Mesendoderm (in vitro differentiated cells): Measurements from ENCODE around the gene PNLDC1.

ENCODE experiments used
- DNase-seq: peaks from one replicate; pipeline ENCODE4 v3.0.0; 2013
- H2AK5ac ChIP-seq: 2 replicates; pipeline ENCODE4 v1.6.1; 2013; ENCODE audit warnings: low read length, inconsistent platforms
- H2BK120ac ChIP-seq: 2 replicates; pipeline ENCODE4 v1.6.1; 2013; ENCODE audit warnings: low read depth, mild to moderate bottlenecking, low read length, moderate library complexity, mixed read lengths
- H2BK15ac ChIP-seq: replicated peaks from 2 replicates; pipeline ENCODE4 v1.6.1; 2013; ENCODE audit warnings: low read depth, mild to moderate bottlenecking, moderate library complexity
- H2BK5ac ChIP-seq: 2 replicates; pipeline ENCODE4 v1.6.1; 2013; ENCODE audit warnings: low read length, inconsistent platforms
- H3K18ac ChIP-seq: 2 replicates; pipeline ENCODE4 v1.6.1; 2013; ENCODE audit warnings: mild to moderate bottlenecking, low read length, mixed read lengths
- H3K23ac ChIP-seq: one replicate; pipeline ENCODE4 v1.6.1; 2013; ENCODE audit warnings: low read length
- H3K27ac ChIP-seq: 2 replicates; pipeline ENCODE4 v1.5.1; 2013; ENCODE audit warnings: low read depth, mild to moderate bottlenecking, inconsistent platforms, low read length, moderate library complexity
- H3K27me3 ChIP-seq: 2 replicates; pipeline ENCODE4 v1.6.1; 2013; ENCODE audit warnings: low read length, control low read depth, mild to moderate bottlenecking, inconsistent platforms; ENCODE audit not compliant: insufficient read depth, poor library complexity
- H3K36me3 ChIP-seq: 2 replicates; pipeline ENCODE4 v1.6.1; 2013; ENCODE audit warnings: low read length, inconsistent platforms; ENCODE audit not compliant: control insufficient read depth, insufficient read depth
- H3K4ac ChIP-seq: one replicate; pipeline ENCODE4 v1.6.1; 2013; ENCODE audit warnings: low read depth, mild to moderate bottlenecking, low read length, moderate library complexity
- H3K4me1 ChIP-seq: 2 replicates; pipeline ENCODE4 v1.6.1; 2013; ENCODE audit warnings: low read depth, low read length, inconsistent platforms; ENCODE audit not compliant: control insufficient read depth
- H3K4me2 ChIP-seq: 2 replicates; pipeline ENCODE4 v1.6.1; 2013; ENCODE audit warnings: low read length
- H3K4me3 ChIP-seq: 2 replicates; pipeline ENCODE4 v1.5.1; 2013; ENCODE audit warnings: mild to moderate bottlenecking, low read length
- H3K56ac ChIP-seq: one replicate; pipeline ENCODE4 v1.6.1; 2013; ENCODE audit warnings: low read length
- H3K79me1 ChIP-seq: 2 replicates; pipeline ENCODE4 v1.6.1; 2013; ENCODE audit warnings: low read length, inconsistent platforms
- H3K79me2 ChIP-seq: 2 replicates; pipeline ENCODE4 v1.6.1; 2013; ENCODE audit warnings: mild to moderate bottlenecking, low read length; ENCODE audit not compliant: control insufficient read depth, insufficient read depth
- H3K9ac ChIP-seq: 2 replicates; pipeline ENCODE4 v1.6.1; 2013; ENCODE audit warnings: low read length, inconsistent platforms
- H4K5ac ChIP-seq: one replicate; pipeline ENCODE4 v1.6.1; 2013; ENCODE audit warnings: low read length
- H4K8ac ChIP-seq: one replicate; pipeline ENCODE4 v1.6.1; 2013; ENCODE audit warnings: low read depth, mild to moderate bottlenecking, control low read depth, low read length, moderate library complexity
- WGBS: extraction: QIAGEN DNeasy Blood & Tissue Kit; methylation state at CpG from one replicate; pipeline ENCODE4 v1.1.7; 2013; ENCODE audit warnings: low lambda C conversion rate, missing lambda C conversion rate; ENCODE audit not compliant: insufficient coverage; ENCODE audit errors: extremely low coverage; 5-methylcytosine and 5-hydroxymethylcytosine counted together

The PNLDC1 gene

DNA sequence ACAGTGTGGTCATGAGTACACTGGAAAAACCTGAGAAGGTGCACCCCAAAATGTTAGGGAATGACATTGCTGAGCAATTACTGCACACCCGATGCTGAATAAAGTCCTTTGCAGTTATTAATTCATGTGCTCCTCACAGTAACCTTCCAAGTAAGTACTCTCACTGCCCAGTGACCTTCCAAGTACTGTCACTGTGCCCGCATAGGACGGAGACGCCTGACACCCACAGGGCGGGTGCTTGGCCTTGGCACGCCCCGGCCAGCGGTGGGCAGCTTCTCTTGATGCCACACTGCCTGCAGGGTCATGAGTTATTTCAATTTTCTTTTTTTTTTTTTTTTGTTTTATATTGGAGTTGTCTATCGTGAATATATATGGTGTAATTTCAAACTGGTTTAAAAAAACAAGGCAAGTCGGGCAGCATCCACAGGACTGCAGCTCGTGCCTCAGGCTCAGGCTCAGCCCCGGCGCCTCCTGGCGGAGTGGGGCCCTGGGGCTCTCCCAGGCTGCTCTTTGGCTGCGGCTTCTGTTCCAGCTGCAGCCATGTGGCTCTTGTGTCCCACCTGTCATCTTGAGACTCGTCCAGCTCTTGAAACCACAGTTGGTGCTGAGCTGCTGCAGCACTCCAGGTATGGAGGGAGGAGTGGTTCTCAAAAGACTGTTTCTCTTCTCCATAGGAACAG, 27.0 kb downstream of the PNLDC1 start:
- Histone ChIP-seq H3K56ac (no peak overlapping the region), H2AK5ac (no peak overlapping the region), H3K27ac (no peak overlapping the region), H3K36me3 (no peaks in the 10 kb centered on the region), H3K79me1 (no peaks in the 10 kb centered on the region), H2BK5ac (no peak overlapping the region), H2BK15ac (no peak overlapping the region), H3K18ac (no peak overlapping the region), H4K8ac (no peak overlapping the region), H3K4ac (no peak overlapping the region), H3K79me2 (no peaks in the 10 kb centered on the region), H3K4me3 (no peak overlapping the region), H3K4me2 (no peak overlapping the region), H3K23ac (no peak overlapping the region), H2BK120ac (no peak overlapping the region), H4K5ac (no peak overlapping the region), H3K9ac (no peak overlapping the region), H3K27me3 (no peaks in the 10 kb centered on the region), H3K4me1 (no peaks in the 10 kb centered on the region)
- DNase-seq: no peak
- no CpG with 5 or more reads among the region's 16 CpGs for WGBS

DNA sequence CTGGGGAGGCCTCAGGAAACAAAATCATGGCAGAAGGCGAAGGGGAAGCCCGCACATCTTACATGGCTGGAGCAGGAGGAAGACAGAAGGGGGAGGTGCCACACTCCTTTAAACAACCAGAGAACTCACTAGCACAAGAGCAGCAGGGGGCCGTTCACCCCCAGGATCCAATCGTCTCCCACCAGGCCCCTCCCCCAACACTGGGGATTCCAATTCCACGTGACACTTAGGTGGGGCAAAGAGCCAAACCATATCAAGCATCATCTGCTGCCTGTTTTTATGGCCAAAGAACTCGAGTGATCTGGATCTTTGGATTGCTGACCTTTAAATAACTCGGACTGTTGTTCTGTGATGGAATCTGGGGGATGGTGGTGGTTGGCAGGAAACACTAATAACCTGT, 28.0 kb downstream of the PNLDC1 start:
- no peak overlapping the region for H2BK5ac ChIP-seq
- no peak overlapping the region for H2BK15ac ChIP-seq
- WGBS: no CpG with 5 or more reads among the region's 7 CpGs

DNA sequence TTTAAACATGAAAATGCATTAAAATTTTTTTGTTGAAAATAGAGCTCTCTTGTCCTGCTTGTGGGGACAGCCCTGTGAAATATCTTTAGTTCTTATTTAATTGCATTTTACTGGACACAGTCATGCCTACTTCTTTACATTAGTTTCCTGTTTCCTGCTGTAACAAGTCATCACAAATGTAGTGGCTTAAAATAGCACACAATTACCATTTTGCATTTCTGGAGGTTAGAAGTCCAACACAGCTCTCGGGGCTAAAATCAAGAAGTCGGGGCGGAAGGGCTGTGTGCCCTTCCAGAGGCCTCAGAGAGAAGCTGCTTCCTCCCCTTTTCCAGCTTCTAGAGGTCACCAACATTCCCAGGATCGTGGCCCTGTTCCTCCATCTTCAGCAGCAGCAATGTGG, 29.4 kb downstream of the PNLDC1 start:
- Histone ChIP-seq H3K4me2 (no peak overlapping the region), H2BK15ac (no peak overlapping the region), H3K4me1 (no peaks in the 10 kb centered on the region), H3K4ac (no peak overlapping the region), H2BK120ac (no peak overlapping the region), H4K8ac (no peak overlapping the region), H3K18ac (no peak overlapping the region), H3K23ac (no peak overlapping the region), H3K79me1 (no peaks in the 10 kb centered on the region), H3K27ac (no peak overlapping the region), H3K36me3 (no peaks in the 10 kb centered on the region), H4K5ac (no peak overlapping the region), H3K79me2 (no peaks in the 10 kb centered on the region), H3K56ac (no peak overlapping the region), H2BK5ac (no peak overlapping the region), H3K9ac (no peak overlapping the region), H3K4me3 (no peak overlapping the region), H3K27me3 (no peaks in the 10 kb centered on the region), H2AK5ac (no peak overlapping the region)
- no peak for DNase-seq
- no CpG with 5 or more reads among the region's 4 CpGs for WGBS

More for the DNA sequence above, 28.0 kb downstream of the PNLDC1 start:
- H3K4me2 ChIP-seq: no peak overlapping the region
- no peaks in the 10 kb centered on the region for H3K27me3 ChIP-seq
- no peak overlapping the region for H2BK120ac ChIP-seq
- no peak overlapping the region for H4K5ac ChIP-seq
- H3K56ac ChIP-seq: no peak overlapping the region
- H3K36me3 ChIP-seq: no peaks in the 10 kb centered on the region
- no peak overlapping the region for H3K9ac ChIP-seq
- no peak overlapping the region for H3K27ac ChIP-seq
- H3K18ac ChIP-seq: no peak overlapping the region
- DNase-seq: no peak
- H3K79me2 ChIP-seq: no peaks in the 10 kb centered on the region
- H3K4me3 ChIP-seq: no peak overlapping the region
- H3K4me1 ChIP-seq: no peaks in the 10 kb centered on the region
- H2AK5ac ChIP-seq: no peak overlapping the region
- H3K4ac ChIP-seq: no peak overlapping the region
- H4K8ac ChIP-seq: no peak overlapping the region
- H3K23ac ChIP-seq: peak overlapping the region; percentile 24
- H3K79me1 ChIP-seq: no peaks in the 10 kb centered on the region

DNA sequence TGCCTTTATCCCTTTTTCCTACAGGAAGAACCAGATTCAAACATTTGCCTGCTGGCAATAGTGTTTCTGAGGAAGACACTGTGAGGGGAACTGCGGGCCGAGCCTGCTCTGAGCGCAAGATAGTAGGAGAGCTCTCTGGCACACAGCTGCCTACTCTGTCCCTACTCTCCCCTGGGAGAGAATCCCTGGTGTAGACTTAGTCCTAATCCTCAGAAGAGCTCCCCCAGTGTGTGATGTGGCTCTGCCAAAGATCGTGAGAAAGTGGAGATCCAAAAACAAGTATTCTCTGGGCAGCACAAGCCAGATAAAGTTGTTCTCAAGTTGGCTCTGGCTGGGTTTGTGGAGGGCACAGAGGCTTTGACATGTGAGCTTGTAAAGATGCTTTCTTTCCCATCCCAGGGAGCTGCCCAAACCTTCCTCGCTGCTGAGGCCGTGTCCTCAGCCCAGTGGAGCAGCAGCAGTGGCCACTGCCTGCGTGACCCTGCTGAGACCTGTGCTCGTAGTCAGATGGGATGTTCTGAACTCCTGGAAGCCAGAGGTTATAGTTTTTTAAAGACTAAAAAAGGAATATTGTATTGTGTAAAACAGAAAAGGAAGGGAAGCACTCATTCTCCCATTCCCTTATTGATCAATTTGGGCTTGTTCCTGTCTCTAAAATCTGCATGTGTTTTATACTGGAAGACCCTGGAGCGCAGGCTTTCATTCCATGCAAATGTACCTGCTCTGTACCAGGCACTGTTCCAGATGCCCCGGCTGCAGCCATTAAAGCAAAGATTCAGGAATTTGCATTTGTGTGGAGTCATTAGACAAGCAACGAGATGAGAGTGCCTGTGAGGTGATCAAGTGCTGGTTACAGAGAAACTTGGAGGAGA, 30.7 kb downstream of the PNLDC1 start:
- Histone ChIP-seq H3K27ac (no peak overlapping the region), H4K8ac (no peak overlapping the region), H2BK5ac (no peak overlapping the region), H2AK5ac (no peak overlapping the region), H3K4me2 (no peak overlapping the region), H3K4me1 (no peaks in the 10 kb centered on the region), H3K36me3 (no peaks in the 10 kb centered on the region), H3K9ac (no peak overlapping the region), H3K79me2 (no peaks in the 10 kb centered on the region), H3K27me3 (no peaks in the 10 kb centered on the region), H2BK15ac (no peak overlapping the region), H3K56ac (no peak overlapping the region), H3K4me3 (no peak overlapping the region), H4K5ac (no peak overlapping the region), H3K79me1 (no peaks in the 10 kb centered on the region), H3K23ac (no peak overlapping the region), H2BK120ac (no peak overlapping the region), H3K18ac (no peak overlapping the region), H3K4ac (no peak overlapping the region)
- no peak for DNase-seq
- WGBS: no CpG with 5 or more reads among the region's 11 CpGs

DNA sequence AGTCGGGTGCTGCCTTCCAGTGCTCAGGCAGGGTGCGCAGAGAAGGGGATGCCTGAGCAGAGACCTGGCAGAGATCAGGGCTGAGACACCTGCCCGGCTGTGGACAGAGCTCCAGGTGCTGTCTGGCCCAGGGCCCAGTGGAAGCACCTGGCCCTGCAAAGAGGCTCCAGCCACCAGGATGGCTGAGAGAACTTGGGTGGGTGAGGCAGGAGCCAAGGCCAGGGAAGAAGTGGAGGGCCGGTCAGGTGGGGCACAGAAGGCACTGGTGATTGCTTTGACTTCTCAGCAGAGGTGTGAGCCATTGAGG, 31.2 kb downstream of the PNLDC1 start:
- Histone ChIP-seq H2BK120ac (no peak overlapping the region), H4K8ac (no peak overlapping the region), H3K18ac (no peak overlapping the region), H3K79me1 (no peaks in the 10 kb centered on the region), H2BK5ac (no peak overlapping the region), H3K4me3 (no peak overlapping the region), H3K4me1 (no peaks in the 10 kb centered on the region), H3K23ac (no peak overlapping the region), H3K36me3 (no peaks in the 10 kb centered on the region), H3K27ac (no peak overlapping the region), H3K56ac (no peak overlapping the region), H3K27me3 (no peaks in the 10 kb centered on the region), H2BK15ac (no peak overlapping the region), H3K4me2 (no peak overlapping the region), H3K79me2 (no peaks in the 10 kb centered on the region), H3K9ac (no peak overlapping the region), H3K4ac (no peak overlapping the region), H2AK5ac (no peak overlapping the region), H4K5ac (no peak overlapping the region)
- no CpG with 5 or more reads among the region's 4 CpGs for WGBS
- no peak for DNase-seq
